Uterus (tissue), 4 donors: ENCODE measurements around the gene PLEKHH1. TPM values are rescaled to one million over a fixed set of nuclear protein-coding genes. Genes with fewer than 3 reads are reported as not detected.

Experiments
- DNase-seq, 2 donors: peaks; one replicate each; pipeline ENCODE4 v3.0.0-alpha.2; 2019 to 2020
- H3K27ac ChIP-seq, 2 donors: fragments of 200-600 bp; sonication (generic); 1 replicate in 1 of 2; 2 replicates in 1 of 2; pipeline ENCODE4 v1.5.1; 2016 to 2018
- H3K27me3 ChIP-seq, 2 donors: fragments of 200-600 bp; sonication (generic); one replicate each; pipeline ENCODE4 v1.5.1; 2018 to 2019; ENCODE audit warnings: control low read depth in 1 of 2
- H3K36me3 ChIP-seq, 2 donors: fragments of 200-600 bp; sonication (generic); one replicate each; pipeline ENCODE4 v1.5.1; 2019; ENCODE audit warnings: control low read depth in 1 of 2
- H3K4me1 ChIP-seq, 2 donors: fragments of 200-600 bp; sonication (generic); one replicate each; pipeline ENCODE4 v1.5.1; 2018 to 2019; ENCODE audit warnings: control low read depth in 1 of 2
- H3K4me3 ChIP-seq, 2 donors: fragments of 200-600 bp; sonication (generic); 1 replicate in 1 of 2; 2 replicates in 1 of 2; pipeline ENCODE4 v1.5.1; 2018 to 2019; ENCODE audit warnings: mild to moderate bottlenecking in 1 of 2
- H3K9me3 ChIP-seq, 2 donors: fragments of 200-600 bp; sonication (generic); one replicate each; pipeline ENCODE4 v1.5.1; 2019; ENCODE audit warnings: control low read depth in 1 of 2
- POLR2A ChIP-seq, 2 donors: fragments of 450-650 bp; IDR thresholded peaks; one replicate each; pipeline ENCODE4 v1.6.1; 2016; ENCODE audit warnings: antibody characterized with exemption in 2 of 2, mild to moderate bottlenecking in 1 of 2, moderate library complexity in 1 of 2
- intact Hi-C: fragments of 100-400 bp; cut with DNase I; formaldehyde crosslinking; loops from one replicate; pipeline ENCODE4 v1.15.1; 2023; ENCODE audit warnings: low total_unique reads
- total RNA-seq, 4 donors: library from RNA; depleted of rRNA in 3 of 4; stranded (reverse); fragments of >200 nt in 3 of 4; gene quantifications; one replicate each; pipeline versions ENCODE4 v1.1.0 to v1.2.4, GENCODE V29; 2014 to 2023
- TF ChIP-seq, protein P1 (sequence below), 4 experiments: fragments of 200-600 bp in 2 of 4; fragments of 450-650 bp in 2 of 4; sonication (generic) in 2 of 4; IDR thresholded peaks; one replicate each; pipeline ENCODE4 v1.5.1; 2016 to 2019; ENCODE audit warnings: antibody characterized with exemption in 4 of 4, mild to moderate bottlenecking in 2 of 4, moderate library complexity in 1 of 4
- donor health status: DM: yes; HTN: yes; CAD: no.

PLEKHH1 gene
- total RNA-seq, 4 donors from 2014 or later: 0.29 to 8.0 (median 4.9) TPM

DNA sequence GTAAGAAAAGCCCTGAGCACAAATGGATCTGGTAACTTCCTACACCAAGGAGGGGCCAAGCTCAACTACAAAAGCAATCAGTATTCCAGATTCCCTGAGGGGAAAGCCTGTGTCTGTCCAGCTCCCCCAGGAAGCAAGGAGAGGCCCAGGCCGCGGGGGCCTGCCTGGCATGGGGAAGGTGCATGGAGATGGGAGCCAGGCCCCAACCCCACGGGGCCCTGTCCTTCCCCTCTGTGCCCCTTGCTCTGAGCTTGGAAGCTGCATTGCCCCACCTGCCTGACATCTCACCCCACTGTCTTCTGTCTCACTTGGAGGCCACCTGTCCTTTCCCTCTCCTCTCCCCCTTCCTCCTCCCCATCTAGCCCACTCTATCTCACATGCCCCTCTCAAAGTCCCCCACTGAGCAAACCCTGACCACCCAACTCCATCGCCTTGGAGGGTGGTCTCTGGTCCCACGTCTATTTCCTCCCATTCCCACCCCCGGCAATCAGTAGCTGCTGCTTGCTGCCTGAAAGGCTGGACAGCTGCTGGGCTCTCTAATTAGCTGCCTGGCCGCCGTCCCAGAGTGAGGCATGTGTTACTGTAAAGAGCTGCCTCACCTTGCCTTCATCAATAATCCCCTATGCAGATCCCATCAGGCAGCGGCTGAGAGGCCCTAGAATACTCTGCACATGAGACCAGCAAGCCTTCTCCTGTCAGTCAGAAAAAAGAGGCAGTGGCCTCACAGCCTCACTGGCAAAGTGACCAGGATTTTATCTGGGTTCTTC, 41.2 kb upstream of the PLEKHH1 start:
- Histone ChIP-seq H3K4me1 (no peaks in the 10 kb centered on the region), H3K27ac (no peak overlapping the region), H3K9me3 (no peaks in the 10 kb centered on the region), H3K36me3 (no peaks in the 10 kb centered on the region), H3K4me3 (no peak overlapping the region), H3K27me3 (no peaks in the 10 kb centered on the region)
- no peak for DNase-seq
- intact Hi-C loops: no loop called here
- TF ChIP-seq POLR2A (IDR thresholded peaks at IDR 0.05): no peak

DNA sequence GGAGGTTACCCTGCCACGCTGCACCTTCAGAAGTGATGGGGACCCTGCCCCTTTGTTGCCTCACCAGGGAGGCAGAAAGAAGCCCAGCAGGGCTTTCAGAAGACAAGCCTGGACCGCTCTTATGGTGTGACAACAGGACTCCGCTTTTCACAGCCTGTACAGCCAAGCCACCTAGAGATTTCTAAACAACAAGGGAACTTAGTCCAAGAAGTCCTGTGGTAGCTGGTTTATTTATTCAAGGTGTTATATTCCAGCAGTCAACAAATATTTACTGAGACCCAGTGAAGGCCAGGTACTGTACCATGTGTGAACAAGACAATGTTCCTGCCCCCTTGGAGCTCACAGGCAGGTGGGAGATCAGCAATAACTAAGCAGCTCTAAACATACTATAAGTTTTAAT, 40.6 kb upstream of the PLEKHH1 start:
- no peak overlapping the region for H3K4me3 ChIP-seq
- no peak overlapping the region for H3K27ac ChIP-seq
- TF ChIP-seq POLR2A (IDR thresholded peaks at IDR 0.05): no peak
- TF ChIP-seq, protein P1, sequence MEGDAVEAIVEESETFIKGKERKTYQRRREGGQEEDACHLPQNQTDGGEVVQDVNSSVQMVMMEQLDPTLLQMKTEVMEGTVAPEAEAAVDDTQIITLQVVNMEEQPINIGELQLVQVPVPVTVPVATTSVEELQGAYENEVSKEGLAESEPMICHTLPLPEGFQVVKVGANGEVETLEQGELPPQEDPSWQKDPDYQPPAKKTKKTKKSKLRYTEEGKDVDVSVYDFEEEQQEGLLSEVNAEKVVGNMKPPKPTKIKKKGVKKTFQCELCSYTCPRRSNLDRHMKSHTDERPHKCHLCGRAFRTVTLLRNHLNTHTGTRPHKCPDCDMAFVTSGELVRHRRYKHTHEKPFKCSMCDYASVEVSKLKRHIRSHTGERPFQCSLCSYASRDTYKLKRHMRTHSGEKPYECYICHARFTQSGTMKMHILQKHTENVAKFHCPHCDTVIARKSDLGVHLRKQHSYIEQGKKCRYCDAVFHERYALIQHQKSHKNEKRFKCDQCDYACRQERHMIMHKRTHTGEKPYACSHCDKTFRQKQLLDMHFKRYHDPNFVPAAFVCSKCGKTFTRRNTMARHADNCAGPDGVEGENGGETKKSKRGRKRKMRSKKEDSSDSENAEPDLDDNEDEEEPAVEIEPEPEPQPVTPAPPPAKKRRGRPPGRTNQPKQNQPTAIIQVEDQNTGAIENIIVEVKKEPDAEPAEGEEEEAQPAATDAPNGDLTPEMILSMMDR (IDR thresholded peaks at IDR 0.05): no peak
- no peak for DNase-seq
- H3K4me1 ChIP-seq: no peaks in the 10 kb centered on the region
- H3K27me3 ChIP-seq: no peaks in the 10 kb centered on the region
- no peaks in the 10 kb centered on the region for H3K36me3 ChIP-seq
- intact Hi-C loops: no loop called here
- no peaks in the 10 kb centered on the region for H3K9me3 ChIP-seq

DNA sequence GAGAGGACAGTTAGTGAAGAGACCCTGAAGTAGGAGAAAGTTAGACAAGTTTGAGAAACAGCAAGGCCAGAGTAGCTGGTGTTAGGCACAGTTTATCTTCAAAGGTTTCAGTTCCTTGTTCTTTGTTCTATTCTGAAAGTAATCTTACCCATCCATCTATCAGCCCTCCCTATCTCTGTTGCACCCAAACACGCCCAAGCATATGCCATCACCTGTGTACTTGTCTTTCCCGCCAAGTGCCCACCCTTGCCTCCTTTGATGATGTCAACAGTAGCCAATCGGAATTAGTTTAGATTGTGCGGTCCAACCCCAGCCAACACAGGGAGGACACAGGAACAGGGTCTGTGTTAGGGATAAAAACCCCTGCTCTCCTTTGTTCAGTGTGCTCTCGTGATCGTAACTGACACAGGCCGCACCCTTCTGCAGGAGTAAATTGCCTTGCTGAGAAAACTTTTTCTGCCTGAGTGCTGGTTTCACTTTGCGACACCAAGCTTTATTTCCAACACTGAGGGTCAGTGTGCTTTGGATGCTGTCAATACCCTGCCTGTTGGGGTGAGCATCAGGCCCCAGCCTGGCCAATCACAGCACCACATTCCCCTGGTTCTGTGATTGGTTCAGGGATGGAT, 39.9 kb upstream of the PLEKHH1 start:
- intact Hi-C loops: no loop called here
- TF ChIP-seq POLR2A (IDR thresholded peaks at IDR 0.05): no peak
- TF ChIP-seq, protein P1 (IDR thresholded peaks at IDR 0.05): no peak
- no peak overlapping the region for H3K27ac ChIP-seq
- H3K36me3 ChIP-seq: no peaks in the 10 kb centered on the region
- no peak overlapping the region for H3K4me3 ChIP-seq
- H3K4me1 ChIP-seq: no peaks in the 10 kb centered on the region
- DNase-seq: no peak
- H3K27me3 ChIP-seq: no peaks in the 10 kb centered on the region
- no peaks in the 10 kb centered on the region for H3K9me3 ChIP-seq

DNA sequence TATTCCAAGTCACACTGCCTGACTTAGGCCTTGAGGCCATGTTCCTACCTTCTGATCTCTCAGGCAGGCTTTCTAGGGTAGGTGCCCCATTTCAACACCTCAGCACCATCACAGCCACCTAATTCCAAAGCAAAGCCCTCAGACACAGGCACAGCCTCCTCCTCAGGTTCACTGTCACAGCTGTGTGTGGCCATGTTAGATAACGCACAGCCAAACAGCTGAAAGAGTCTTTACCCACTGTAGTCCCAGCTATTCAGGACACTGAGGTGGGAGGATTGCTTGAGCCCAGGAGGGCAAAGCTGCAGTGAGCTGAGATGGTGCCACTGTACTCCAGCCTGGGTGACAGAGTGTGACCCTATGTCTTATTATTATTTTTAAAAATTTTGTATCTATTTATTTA, 37.3 kb upstream of the PLEKHH1 start:
- no peak for DNase-seq
- H3K4me3 ChIP-seq: no peak overlapping the region
- no peaks in the 10 kb centered on the region for H3K4me1 ChIP-seq
- no peaks in the 10 kb centered on the region for H3K36me3 ChIP-seq
- no peaks in the 10 kb centered on the region for H3K27me3 ChIP-seq
- TF ChIP-seq POLR2A (IDR thresholded peaks at IDR 0.05): no peak
- TF ChIP-seq, protein P1 (IDR thresholded peaks at IDR 0.05): no peak
- H3K27ac ChIP-seq: no peak overlapping the region
- intact Hi-C loops: no loop called here
- no peaks in the 10 kb centered on the region for H3K9me3 ChIP-seq

DNA sequence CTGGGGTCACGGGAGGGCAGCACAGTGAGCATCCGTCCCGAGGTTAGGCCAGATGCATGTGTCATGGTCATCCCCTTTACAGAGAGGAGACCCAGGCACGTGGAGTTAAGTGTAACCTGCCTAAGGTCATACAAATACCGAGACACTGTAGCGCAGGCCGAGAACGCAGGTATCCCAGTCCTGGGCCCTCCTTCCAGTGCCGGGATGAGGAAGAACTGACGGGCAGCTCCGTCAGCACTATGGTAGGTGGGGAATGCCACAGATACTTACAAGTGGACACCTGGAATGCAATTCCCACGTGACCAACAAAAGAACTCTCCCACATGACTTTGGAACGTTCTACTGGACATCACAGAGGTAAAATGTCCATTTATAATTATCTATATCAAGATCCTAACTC, 35.9 kb upstream of the PLEKHH1 start:
- intact Hi-C loops: no loop called here
- no peak for DNase-seq
- TF ChIP-seq POLR2A (IDR thresholded peaks at IDR 0.05): no peak
- TF ChIP-seq, protein P1 (IDR thresholded peaks at IDR 0.05): no peak
- H3K27ac ChIP-seq: no peak overlapping the region
- no peak overlapping the region for H3K4me3 ChIP-seq
- no peaks in the 10 kb centered on the region for H3K4me1 ChIP-seq
- no peaks in the 10 kb centered on the region for H3K9me3 ChIP-seq
- no peaks in the 10 kb centered on the region for H3K36me3 ChIP-seq
- no peaks in the 10 kb centered on the region for H3K27me3 ChIP-seq
